ENCODE measurements around the gene POMGNT2.

Gene POMGNT2

DNA sequence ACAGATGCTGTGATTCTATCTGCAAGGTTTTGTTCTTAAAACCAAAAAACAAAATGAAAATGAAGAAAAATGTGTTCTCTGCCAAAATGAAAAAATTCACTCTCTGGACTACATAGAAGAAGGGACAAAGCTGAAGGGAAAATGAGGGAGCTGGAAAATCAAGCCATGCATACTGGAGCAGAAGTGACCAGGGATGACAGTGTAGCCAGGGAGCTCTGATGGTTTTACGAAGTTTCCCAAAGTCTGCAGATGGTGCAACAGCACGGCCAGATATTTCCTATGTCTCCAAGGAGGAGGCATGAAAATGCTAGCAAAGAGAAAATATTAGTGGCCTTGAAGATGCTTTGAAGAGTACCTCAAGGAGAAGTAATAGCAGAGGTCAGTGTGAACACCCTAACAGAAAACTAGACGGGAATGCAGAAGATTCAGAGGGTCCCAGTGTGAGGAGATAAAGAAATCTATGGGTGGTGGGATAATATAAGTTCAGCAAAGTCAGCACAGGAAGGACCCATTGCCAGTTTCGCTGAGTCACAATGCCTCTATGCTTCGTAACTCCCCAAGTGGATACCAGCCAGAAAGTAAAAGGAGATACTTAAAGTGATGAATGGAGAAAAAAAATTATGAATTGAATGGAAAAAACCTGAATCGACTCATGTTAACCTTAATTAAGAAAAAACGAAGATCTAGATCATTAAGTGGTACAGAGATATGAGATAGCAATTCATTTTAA is 39.0 kb upstream of the POMGNT2 start:
- no peak overlapping the region for H3K27ac ChIP-seq
- TF ChIP-seq, protein P1, sequence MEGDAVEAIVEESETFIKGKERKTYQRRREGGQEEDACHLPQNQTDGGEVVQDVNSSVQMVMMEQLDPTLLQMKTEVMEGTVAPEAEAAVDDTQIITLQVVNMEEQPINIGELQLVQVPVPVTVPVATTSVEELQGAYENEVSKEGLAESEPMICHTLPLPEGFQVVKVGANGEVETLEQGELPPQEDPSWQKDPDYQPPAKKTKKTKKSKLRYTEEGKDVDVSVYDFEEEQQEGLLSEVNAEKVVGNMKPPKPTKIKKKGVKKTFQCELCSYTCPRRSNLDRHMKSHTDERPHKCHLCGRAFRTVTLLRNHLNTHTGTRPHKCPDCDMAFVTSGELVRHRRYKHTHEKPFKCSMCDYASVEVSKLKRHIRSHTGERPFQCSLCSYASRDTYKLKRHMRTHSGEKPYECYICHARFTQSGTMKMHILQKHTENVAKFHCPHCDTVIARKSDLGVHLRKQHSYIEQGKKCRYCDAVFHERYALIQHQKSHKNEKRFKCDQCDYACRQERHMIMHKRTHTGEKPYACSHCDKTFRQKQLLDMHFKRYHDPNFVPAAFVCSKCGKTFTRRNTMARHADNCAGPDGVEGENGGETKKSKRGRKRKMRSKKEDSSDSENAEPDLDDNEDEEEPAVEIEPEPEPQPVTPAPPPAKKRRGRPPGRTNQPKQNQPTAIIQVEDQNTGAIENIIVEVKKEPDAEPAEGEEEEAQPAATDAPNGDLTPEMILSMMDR (conservative IDR thresholded peaks at IDR 0.05), result no peak
- TF ChIP-seq ZFX (IDR thresholded peaks at IDR 0.05), result no peak

DNA sequence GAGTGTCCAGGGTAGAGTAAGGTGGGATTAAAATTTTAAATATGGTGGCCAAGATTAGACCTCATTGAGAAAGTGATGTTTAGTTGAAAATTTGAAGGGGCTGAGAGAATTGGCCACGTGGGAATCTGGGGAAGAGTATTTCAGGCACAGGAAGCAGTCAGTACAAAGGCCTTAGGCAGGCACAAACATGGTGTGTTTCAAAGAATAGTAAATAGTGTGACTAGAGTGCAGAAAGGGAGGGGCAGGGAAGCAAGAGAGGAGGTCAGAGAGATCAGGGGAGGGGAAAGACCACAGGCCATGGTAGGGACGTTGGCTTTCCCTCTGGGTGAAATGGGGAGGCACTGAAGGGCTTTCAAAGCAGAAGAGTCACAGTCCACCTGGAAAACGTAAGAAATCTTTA is 36.6 kb upstream of the POMGNT2 start:
- no peak overlapping the region for H3K27ac ChIP-seq
- TF ChIP-seq ZFX (IDR thresholded peaks at IDR 0.05), result no peak
- TF ChIP-seq, protein P1 (conservative IDR thresholded peaks at IDR 0.05), result no peak

DNA sequence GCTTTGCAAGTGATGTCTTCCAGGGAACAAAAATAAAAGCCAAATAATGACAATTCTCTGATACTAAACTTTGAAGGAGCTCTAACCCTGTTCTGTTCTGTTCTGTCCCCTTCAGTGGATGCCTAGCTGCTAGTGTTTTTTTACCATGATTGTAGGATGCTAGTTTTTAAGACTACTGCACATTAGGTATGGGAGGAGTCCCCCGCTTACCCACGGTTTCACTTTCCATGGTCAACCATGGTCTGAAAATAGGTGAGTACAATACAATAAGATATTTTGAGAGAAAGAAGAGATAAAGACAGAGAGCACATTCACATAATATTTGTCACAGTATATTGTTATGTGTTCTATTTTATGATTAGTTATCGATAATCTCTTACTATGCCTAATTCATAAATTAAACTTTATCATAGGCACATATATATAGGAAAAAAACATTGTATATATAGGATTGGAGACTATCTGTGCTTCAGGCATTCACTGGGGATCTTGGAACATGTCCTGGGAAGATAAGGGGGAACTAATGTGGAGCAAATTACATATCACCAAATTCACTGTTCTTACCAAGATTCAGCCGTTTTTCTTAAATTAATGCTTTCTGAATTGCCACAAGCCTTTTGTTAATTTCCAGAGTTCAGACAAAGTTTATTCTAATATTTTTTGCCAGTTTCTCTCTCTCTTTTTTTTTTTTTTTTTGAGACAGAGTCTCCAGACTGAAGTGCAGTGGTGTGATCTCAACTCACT is 32.8 kb upstream of the POMGNT2 start:
- no peak overlapping the region for H3K27ac ChIP-seq
- TF ChIP-seq ZFX (IDR thresholded peaks at IDR 0.05), result no peak

DNA sequence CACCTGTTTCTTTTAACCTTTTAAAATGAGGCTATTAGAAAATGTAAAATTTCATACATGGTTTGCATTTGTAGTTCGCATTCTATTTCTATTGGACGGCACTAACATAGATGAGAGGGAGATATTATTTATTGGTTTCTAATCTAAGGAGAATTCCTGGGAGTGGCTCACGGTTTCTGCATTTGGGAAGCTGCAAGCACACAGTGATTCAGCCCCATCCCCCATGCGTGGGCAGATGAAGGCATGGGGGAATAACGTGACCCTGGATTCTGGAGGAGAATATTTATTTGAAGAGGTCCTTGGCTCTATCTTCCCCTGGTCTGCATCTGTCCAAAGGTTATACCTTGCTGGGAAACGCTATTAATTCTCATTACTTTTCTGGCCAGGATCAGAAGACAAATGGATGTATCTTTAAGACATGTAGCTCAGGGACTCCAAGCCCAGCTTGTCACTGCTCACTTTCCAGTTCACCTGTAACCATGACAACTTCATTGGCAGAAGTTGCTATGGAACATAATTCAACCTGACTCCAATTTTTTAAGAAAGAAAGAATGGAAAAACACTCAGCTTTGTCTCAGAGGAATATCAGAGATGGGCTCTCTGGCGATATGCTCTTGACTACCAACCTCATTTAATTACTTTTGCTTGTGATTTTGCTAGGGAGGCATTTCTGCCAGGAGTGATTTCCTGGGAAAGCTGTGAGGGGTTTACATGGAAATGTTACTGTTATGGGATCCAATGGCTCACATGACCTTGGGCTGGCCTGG is 27.2 kb upstream of the POMGNT2 start:
- H3K27ac ChIP-seq, result no peak overlapping the region
- TF ChIP-seq, protein P1 (conservative IDR thresholded peaks at IDR 0.05), result no peak
- TF ChIP-seq ZFX (IDR thresholded peaks at IDR 0.05), result no peak

DNA sequence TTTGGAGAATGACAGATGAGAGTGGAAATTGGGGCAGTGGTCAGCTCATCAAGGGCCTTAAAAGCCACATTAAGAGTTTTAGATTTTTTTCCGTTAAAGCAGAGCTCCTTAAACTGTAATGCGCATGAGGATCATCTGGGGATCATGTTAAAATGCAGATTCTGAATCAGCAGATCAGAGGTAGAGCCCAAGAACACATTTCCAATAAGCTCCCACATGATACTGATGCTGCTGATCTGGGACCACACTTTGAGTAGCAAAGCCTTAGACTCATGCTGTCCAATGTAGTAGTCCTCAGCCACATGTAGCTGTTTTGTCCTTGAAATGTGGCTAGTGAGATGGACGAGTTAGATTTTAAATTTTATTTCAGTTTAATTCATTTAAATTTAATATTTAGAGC is 26.3 kb upstream of the POMGNT2 start:
- no peak for TF ChIP-seq ZFX (IDR thresholded peaks at IDR 0.05)
- TF ChIP-seq, protein P1 (conservative IDR thresholded peaks at IDR 0.05), result no peak
- no peak overlapping the region for H3K27ac ChIP-seq

- no peak overlapping the region for H3K27ac ChIP-seq
- TF ChIP-seq ZFX (IDR thresholded peaks at IDR 0.05), result no peak
- TF ChIP-seq, protein P1 (conservative IDR thresholded peaks at IDR 0.05), result no peak
These were observed 22.6 kb upstream of the POMGNT2 start for GRCh38 chr3:43128464-43128863.

GRCh38 chr3:43126536-43126935 is 20.7 kb upstream of the POMGNT2 start:
- no peak overlapping the region for H3K27ac ChIP-seq
- no peak for TF ChIP-seq ZFX (IDR thresholded peaks at IDR 0.05)
- TF ChIP-seq, protein P1 (conservative IDR thresholded peaks at IDR 0.05), result no peak
